Measurements from ENCODE around the gene DET1. TPM values are rescaled to one million over a fixed set of nuclear protein-coding genes. Genes with fewer than 3 reads are reported as not detected.
A peak's percentile ranks its signal among the peaks of the same experiment; 100 is the strongest.

The DET1 gene
- polyA plus RNA-seq, 1 of the 3 experiments (the other 2 are of a cell fraction): 4.5 TPM

DNA sequence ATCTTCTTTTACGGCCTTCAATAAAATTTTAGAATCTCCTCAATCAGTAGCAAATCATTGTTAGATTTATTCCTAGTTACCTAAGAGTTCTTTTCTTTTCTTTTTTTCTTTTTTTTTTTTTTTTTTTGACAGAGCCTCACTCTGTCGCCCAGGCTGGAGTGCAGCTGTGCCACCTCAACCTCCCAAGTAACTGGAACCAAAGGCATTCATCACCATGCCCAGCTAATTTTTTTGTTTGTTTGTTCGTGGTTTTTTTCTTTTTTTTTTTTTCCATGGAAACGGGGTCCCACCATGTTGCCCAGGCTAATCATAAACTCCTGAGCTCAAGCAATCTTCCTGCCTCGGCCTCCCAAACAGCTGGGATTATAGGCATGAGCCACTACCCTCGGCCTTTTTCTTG, 44.3 kb upstream of the DET1 start:
- no peaks in the 10 kb centered on the region for H3K9me3 ChIP-seq
- no peaks in the 10 kb centered on the region for H3K79me2 ChIP-seq (ENCODE audit: insufficient read depth)
- no peaks in the 10 kb centered on the region for H3K27me3 ChIP-seq (ENCODE audit: insufficient read depth)
- H4K20me1 ChIP-seq (ENCODE audit: insufficient read depth): no peaks in the 10 kb centered on the region
- no peak overlapping the region for H3K4me2 ChIP-seq
- no peaks in the 10 kb centered on the region for H3F3A ChIP-seq (replicated peaks; ENCODE audit: insufficient read depth)
- H3K27ac ChIP-seq (ENCODE audit: low read depth in 2 of 2, low read length in 1 of 2): no peak overlapping the region
- DNase-seq: no peak
- H3K4me3 ChIP-seq (ENCODE audit: low read depth in 2 of 2, low read length in 1 of 2): no peak overlapping the region
- peaks cover 0 to 7% of the 10 kb centered on the region in 2 experiments; a peak in 2 of 4 replicates for H3K4me1 ChIP-seq (ENCODE audit: control insufficient read depth in 1 of 2, insufficient read depth in 2 of 2, low read depth in 1 of 2, low read length in 1 of 2)
- ChIA-PET CTCF (no interaction called here), POLR2A (no interaction called here)
- no peak overlapping the region for H2AFZ ChIP-seq (ENCODE audit: low read depth)
- no peaks in the 10 kb centered on the region for H3K36me3 ChIP-seq (replicated peaks in 1 of 2; ENCODE audit: control insufficient read depth in 1 of 2, insufficient read depth in 2 of 2, low read length in 1 of 2)
- TF ChIP-seq RCOR1 (IDR thresholded peaks at IDR 0.05; ENCODE audit: low read length) (no peak), POLR2AphosphoS5 (IDR thresholded peaks at IDR 0.05; ENCODE audit: low read depth, low read length) (no peak)
- TF ChIP-seq, protein P1, sequence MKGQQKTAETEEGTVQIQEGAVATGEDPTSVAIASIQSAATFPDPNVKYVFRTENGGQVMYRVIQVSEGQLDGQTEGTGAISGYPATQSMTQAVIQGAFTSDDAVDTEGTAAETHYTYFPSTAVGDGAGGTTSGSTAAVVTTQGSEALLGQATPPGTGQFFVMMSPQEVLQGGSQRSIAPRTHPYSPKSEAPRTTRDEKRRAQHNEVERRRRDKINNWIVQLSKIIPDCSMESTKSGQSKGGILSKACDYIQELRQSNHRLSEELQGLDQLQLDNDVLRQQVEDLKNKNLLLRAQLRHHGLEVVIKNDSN (IDR thresholded peaks at IDR 0.05; ENCODE audit: borderline replicate concordance, low read depth): no peak
- WGBS (ENCODE audit: low lambda C conversion rate): 38% methylated on average over 6 of the region's 6 CpGs
- no peaks in the 10 kb centered on the region for H3K9me2 ChIP-seq
- H3K9ac ChIP-seq: no peak overlapping the region

DNA sequence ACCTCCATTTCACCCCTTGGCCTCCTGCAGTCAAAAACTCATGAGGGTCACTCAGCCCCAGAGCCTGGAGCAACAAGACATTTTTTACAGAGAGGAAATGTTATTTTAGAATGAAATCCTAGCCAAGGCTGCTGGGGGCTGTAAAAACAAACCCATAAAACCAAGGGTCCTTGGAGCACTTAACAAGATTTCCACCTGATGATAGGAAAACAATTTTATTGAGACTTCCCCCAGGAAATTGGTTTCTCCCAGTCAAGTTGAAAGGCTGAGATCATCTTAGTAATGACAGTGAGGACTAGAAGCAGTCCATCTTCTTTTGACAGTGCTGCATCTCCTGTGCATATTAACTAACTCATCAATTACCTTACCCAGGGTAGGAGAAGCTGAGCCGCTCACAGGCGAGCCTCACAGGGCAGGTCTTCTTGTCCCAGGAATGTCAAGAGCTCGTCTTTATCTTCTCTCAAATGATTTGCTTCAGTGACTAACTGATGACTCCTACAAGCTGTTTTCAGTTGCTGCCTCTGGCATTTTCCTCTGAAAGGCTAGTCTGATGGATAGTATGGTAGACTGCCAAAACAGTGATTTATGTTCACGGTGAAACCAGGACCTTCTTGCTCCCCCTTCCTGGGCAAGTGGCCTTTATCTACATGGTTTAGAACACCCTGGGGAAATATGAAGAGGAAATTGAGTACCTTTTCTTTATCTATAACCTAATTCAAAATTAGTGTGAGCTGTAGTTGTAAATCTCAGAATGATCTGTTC, 40.1 kb upstream of the DET1 start:
- no peaks in the 10 kb centered on the region for H3K9me2 ChIP-seq
- peak overlapping the region in 1 of 2 experiments; percentile 34; a peak in 2 of 4 replicates for H3K27ac ChIP-seq (ENCODE audit: low read depth in 2 of 2, low read length in 1 of 2)
- DNase-seq: peak; percentile 72
- no peaks in the 10 kb centered on the region for H3K36me3 ChIP-seq (replicated peaks in 1 of 2; ENCODE audit: control insufficient read depth in 1 of 2, insufficient read depth in 2 of 2, low read length in 1 of 2)
- no peak overlapping the region for H2AFZ ChIP-seq (ENCODE audit: low read depth)
- H3K4me3 ChIP-seq (ENCODE audit: low read depth in 2 of 2, low read length in 1 of 2): no peak overlapping the region
- POLR2A ChIA-PET: interaction anchor here (0.5 to 1.3 kb wide), 4 partner anchors 16 to 842 kb away, joined by 3 to 11 read pairs (median 3); no protein-coding TSS in a partner anchor
- H3K4me2 ChIP-seq: no peak overlapping the region
- H3K9me3 ChIP-seq: no peaks in the 10 kb centered on the region
- H3K9ac ChIP-seq: no peak overlapping the region
- no peaks in the 10 kb centered on the region for H3K79me2 ChIP-seq (ENCODE audit: insufficient read depth)
- H3K27me3 ChIP-seq (ENCODE audit: insufficient read depth): no peaks in the 10 kb centered on the region
- 4% methylated on average over 4 of the region's 4 CpGs for WGBS (ENCODE audit: low lambda C conversion rate)
- CTCF ChIA-PET: interaction anchor here (0.8 to 1.0 kb wide), 2 partner anchors 28 to 311 kb away, joined by 3 read pairs; no protein-coding TSS in a partner anchor
- H3F3A ChIP-seq (replicated peaks; ENCODE audit: insufficient read depth): no peaks in the 10 kb centered on the region
- H3K4me1 ChIP-seq (ENCODE audit: control insufficient read depth in 1 of 2, insufficient read depth in 2 of 2, low read depth in 1 of 2, low read length in 1 of 2): peaks cover 0 to 7% of the 10 kb centered on the region in 2 experiments; a peak in 2 of 4 replicates
- H4K20me1 ChIP-seq (ENCODE audit: insufficient read depth): no peaks in the 10 kb centered on the region
- TF ChIP-seq CHD2 (IDR thresholded peaks at IDR 0.05; ENCODE audit: low read length, partially characterized antibody) (peak; percentile 69), MEF2A (IDR thresholded peaks at IDR 0.05; ENCODE audit: borderline replicate concordance, low read depth) (no peak), RCOR1 (IDR thresholded peaks at IDR 0.05; ENCODE audit: low read length) (peak; percentile 86; the same call in 1 of the 2 replicates), ELF1 (IDR thresholded peaks at IDR 0.05) (no peak), TCF12 (IDR thresholded peaks at IDR 0.05) (no peak), FOSL2 (IDR thresholded peaks at IDR 0.05; ENCODE audit: borderline replicate concordance, low read depth) (no peak), SIN3A (IDR thresholded peaks at IDR 0.05; ENCODE audit: borderline replicate concordance, low read depth, low read length) (no peak), GABPA (IDR thresholded peaks at IDR 0.05; ENCODE audit: low read depth) (no peak)
- TF ChIP-seq, protein P2, sequence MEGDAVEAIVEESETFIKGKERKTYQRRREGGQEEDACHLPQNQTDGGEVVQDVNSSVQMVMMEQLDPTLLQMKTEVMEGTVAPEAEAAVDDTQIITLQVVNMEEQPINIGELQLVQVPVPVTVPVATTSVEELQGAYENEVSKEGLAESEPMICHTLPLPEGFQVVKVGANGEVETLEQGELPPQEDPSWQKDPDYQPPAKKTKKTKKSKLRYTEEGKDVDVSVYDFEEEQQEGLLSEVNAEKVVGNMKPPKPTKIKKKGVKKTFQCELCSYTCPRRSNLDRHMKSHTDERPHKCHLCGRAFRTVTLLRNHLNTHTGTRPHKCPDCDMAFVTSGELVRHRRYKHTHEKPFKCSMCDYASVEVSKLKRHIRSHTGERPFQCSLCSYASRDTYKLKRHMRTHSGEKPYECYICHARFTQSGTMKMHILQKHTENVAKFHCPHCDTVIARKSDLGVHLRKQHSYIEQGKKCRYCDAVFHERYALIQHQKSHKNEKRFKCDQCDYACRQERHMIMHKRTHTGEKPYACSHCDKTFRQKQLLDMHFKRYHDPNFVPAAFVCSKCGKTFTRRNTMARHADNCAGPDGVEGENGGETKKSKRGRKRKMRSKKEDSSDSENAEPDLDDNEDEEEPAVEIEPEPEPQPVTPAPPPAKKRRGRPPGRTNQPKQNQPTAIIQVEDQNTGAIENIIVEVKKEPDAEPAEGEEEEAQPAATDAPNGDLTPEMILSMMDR (IDR thresholded peaks at IDR 0.05): no peak
- TF ChIP-seq, protein P3, sequence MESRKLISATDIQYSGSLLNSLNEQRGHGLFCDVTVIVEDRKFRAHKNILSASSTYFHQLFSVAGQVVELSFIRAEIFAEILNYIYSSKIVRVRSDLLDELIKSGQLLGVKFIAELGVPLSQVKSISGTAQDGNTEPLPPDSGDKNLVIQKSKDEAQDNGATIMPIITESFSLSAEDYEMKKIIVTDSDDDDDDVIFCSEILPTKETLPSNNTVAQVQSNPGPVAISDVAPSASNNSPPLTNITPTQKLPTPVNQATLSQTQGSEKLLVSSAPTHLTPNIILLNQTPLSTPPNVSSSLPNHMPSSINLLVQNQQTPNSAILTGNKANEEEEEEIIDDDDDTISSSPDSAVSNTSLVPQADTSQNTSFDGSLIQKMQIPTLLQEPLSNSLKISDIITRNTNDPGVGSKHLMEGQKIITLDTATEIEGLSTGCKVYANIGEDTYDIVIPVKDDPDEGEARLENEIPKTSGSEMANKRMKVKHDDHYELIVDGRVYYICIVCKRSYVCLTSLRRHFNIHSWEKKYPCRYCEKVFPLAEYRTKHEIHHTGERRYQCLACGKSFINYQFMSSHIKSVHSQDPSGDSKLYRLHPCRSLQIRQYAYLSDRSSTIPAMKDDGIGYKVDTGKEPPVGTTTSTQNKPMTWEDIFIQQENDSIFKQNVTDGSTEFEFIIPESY (IDR thresholded peaks at IDR 0.05; ENCODE audit: borderline replicate concordance, low read depth): no peak
- TF ChIP-seq, protein P4, sequence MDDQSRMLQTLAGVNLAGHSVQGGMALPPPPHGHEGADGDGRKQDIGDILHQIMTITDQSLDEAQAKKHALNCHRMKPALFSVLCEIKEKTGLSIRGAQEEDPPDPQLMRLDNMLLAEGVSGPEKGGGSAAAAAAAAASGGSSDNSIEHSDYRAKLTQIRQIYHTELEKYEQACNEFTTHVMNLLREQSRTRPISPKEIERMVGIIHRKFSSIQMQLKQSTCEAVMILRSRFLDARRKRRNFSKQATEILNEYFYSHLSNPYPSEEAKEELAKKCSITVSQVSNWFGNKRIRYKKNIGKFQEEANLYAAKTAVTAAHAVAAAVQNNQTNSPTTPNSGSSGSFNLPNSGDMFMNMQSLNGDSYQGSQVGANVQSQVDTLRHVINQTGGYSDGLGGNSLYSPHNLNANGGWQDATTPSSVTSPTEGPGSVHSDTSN (IDR thresholded peaks at IDR 0.05): no peak
- TF ChIP-seq, protein P5, sequence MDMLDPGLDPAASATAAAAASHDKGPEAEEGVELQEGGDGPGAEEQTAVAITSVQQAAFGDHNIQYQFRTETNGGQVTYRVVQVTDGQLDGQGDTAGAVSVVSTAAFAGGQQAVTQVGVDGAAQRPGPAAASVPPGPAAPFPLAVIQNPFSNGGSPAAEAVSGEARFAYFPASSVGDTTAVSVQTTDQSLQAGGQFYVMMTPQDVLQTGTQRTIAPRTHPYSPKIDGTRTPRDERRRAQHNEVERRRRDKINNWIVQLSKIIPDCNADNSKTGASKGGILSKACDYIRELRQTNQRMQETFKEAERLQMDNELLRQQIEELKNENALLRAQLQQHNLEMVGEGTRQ (IDR thresholded peaks at IDR 0.05; ENCODE audit: borderline replicate concordance, low read depth, low read length): no peak
- TF ChIP-seq, protein P6, sequence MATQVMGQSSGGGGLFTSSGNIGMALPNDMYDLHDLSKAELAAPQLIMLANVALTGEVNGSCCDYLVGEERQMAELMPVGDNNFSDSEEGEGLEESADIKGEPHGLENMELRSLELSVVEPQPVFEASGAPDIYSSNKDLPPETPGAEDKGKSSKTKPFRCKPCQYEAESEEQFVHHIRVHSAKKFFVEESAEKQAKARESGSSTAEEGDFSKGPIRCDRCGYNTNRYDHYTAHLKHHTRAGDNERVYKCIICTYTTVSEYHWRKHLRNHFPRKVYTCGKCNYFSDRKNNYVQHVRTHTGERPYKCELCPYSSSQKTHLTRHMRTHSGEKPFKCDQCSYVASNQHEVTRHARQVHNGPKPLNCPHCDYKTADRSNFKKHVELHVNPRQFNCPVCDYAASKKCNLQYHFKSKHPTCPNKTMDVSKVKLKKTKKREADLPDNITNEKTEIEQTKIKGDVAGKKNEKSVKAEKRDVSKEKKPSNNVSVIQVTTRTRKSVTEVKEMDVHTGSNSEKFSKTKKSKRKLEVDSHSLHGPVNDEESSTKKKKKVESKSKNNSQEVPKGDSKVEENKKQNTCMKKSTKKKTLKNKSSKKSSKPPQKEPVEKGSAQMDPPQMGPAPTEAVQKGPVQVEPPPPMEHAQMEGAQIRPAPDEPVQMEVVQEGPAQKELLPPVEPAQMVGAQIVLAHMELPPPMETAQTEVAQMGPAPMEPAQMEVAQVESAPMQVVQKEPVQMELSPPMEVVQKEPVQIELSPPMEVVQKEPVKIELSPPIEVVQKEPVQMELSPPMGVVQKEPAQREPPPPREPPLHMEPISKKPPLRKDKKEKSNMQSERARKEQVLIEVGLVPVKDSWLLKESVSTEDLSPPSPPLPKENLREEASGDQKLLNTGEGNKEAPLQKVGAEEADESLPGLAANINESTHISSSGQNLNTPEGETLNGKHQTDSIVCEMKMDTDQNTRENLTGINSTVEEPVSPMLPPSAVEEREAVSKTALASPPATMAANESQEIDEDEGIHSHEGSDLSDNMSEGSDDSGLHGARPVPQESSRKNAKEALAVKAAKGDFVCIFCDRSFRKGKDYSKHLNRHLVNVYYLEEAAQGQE (IDR thresholded peaks at IDR 0.05; ENCODE audit: low read depth, low read length): no peak
